SU-DHL-6 (cell line): ENCODE data around the gene GALNT11.

Source experiments
- CTCF ChIP-seq: fragments of 200-600 bp; sonication (generic); IDR thresholded peaks from one replicate; pipeline ENCODE4 v1.5.1; 2017; ENCODE audit warnings: antibody characterized with exemption, mild to moderate bottlenecking, low read length, moderate library complexity; ENCODE audit not compliant: insufficient read depth, poor library complexity, severe bottlenecking
- EZH2phosphoT487 ChIP-seq: fragments of 200-600 bp; sonication (generic), shearing (Covaris generic); conservative IDR thresholded peaks from 2 replicates; pipeline ENCODE4 v1.6.1; 2018; ENCODE audit warnings: mild to moderate bottlenecking, antibody characterized with exemption, low read length, moderate library complexity, mixed read lengths

DNA sequence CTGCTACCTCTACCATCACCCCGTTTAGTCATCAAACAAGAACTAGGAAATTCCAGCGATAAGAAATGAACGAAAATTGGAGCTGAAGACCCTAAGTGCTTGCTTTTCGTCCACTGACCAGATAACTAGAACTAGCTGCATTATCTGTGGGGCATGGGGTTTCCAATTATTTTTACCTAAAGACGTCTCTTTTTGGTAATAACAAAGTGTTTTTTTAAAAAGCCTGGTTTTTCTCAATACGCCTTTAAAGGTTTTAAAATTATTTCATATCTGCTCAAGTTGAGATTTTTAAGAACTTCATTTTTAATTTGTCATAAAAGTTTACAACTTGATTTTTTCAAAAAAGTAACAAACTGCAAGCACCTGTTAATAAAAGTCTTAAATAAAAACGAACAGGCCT lies 104.2 kb downstream of the GALNT11 start:
- TF ChIP-seq CTCF, result no peak
- TF ChIP-seq EZH2phosphoT487, result no peak
